HuH-7.5 (cell line): Measurements from ENCODE around the gene YPEL2.
"Not testable (repeated sequence)": the region's sequence is repeated elsewhere in the genome, so short reads cannot be mapped to it uniquely, and the experiment has no call there.

Source experiments
- DNase-seq: peaks from one replicate; pipeline ENCODE4 v3.0.0; 2011; ENCODE audit warnings: low spot score

YPEL2 gene

GRCh38 chr17:59406808-59407381, 75.4 kb downstream of the YPEL2 start:
- DNase-seq, result no peak

- no peak for DNase-seq
Measured at GRCh38 chr17:59409336-59410048, 78.0 kb downstream of the YPEL2 start.

GRCh38 chr17:59410049-59410437, 78.6 kb downstream of the YPEL2 start:
- DNase-seq, result no peak

- DNase-seq, result not testable (repeated sequence)
Measured at GRCh38 chr17:59412431-59412830, 81.0 kb downstream of the YPEL2 start.

GRCh38 chr17:59413014-59413766, 81.7 kb downstream of the YPEL2 start:
- no peak for DNase-seq

GRCh38 chr17:59415397-59415796, 83.9 kb downstream of the YPEL2 start:
- DNase-seq, result no peak

- no peak for DNase-seq
Measured at GRCh38 chr17:59416184-59416583, 84.7 kb downstream of the YPEL2 start.

- DNase-seq, result no peak
Measured at GRCh38 chr17:59417452-59417851, 86.0 kb downstream of the YPEL2 start.

GRCh38 chr17:59418732-59419166, 87.3 kb downstream of the YPEL2 start:
- no peak for DNase-seq

GRCh38 chr17:59420901-59421300, 89.4 kb downstream of the YPEL2 start:
- no peak for DNase-seq

GRCh38 chr17:59421722-59422121, 90.3 kb downstream of the YPEL2 start:
- DNase-seq, result no peak

- DNase-seq, result no peak
Measured at GRCh38 chr17:59423137-59423724, 91.8 kb downstream of the YPEL2 start.

GRCh38 chr17:59423903-59424302, 92.4 kb downstream of the YPEL2 start:
- DNase-seq, result no peak

- DNase-seq, result no peak
Measured at GRCh38 chr17:59424331-59424730, 92.9 kb downstream of the YPEL2 start.

- DNase-seq, result no peak
Measured at GRCh38 chr17:59425085-59425931, 93.9 kb downstream of the YPEL2 start.

- DNase-seq, result no peak
Measured at GRCh38 chr17:59426031-59426430, 94.6 kb downstream of the YPEL2 start.

GRCh38 chr17:59427425-59427921, 96.0 kb downstream of the YPEL2 start:
- DNase-seq, result no peak

- no peak for DNase-seq
Measured at GRCh38 chr17:59427996-59428395, 96.5 kb downstream of the YPEL2 start.

GRCh38 chr17:59428916-59429485, 97.5 kb downstream of the YPEL2 start:
- no peak for DNase-seq

GRCh38 chr17:59431601-59432000, 100.1 kb downstream of the YPEL2 start:
- DNase-seq, result no peak

- no peak for DNase-seq
Measured at GRCh38 chr17:59432657-59433056, 101.2 kb downstream of the YPEL2 start.
